CD14-positive monocyte (primary cell): ENCODE measurements around the gene RAB35. TPM values are rescaled to one million over a fixed set of nuclear protein-coding genes. Genes with fewer than 3 reads are reported as not detected.

Experiments
- DNase-seq, 3 donors: peaks; one replicate each; pipeline ENCODE4 v3.0.0-alpha.2; 2011 to 2022
- H2AFZ ChIP-seq: 2 replicates; pipeline ENCODE4 v1.6.0; 2012; ENCODE audit warnings: mild to moderate bottlenecking, low read depth, low read length, inconsistent platforms; ENCODE audit not compliant: insufficient read depth, poor library complexity, severe bottlenecking
- H3K27ac ChIP-seq, 2 donors: 1 replicate in 1 of 2; 2 replicates in 1 of 2; pipeline ENCODE4 v1.5.1; 2012 to 2013; ENCODE audit warnings: low read length in 2 of 2, control low read depth in 1 of 2, inconsistent platforms in 1 of 2, low read depth in 1 of 2, mild to moderate bottlenecking in 1 of 2
- H3K27me3 ChIP-seq, 2 donors: one replicate each; pipeline versions ENCODE4 v1.6.0 to v1.6.1; 2011 to 2013; ENCODE audit warnings: low read length in 2 of 2; ENCODE audit not compliant: control insufficient read depth in 2 of 2, insufficient read depth in 2 of 2
- H3K36me3 ChIP-seq, 2 donors: replicated peaks in 1 of 2; 1 replicate in 1 of 2; 2 replicates in 1 of 2; pipeline versions ENCODE4 v1.5.1 to v1.6.1; 2012 to 2013; ENCODE audit warnings: low read length in 2 of 2, control low read depth in 1 of 2, inconsistent platforms in 1 of 2, mild to moderate bottlenecking in 1 of 2; ENCODE audit not compliant: insufficient read depth in 2 of 2, control insufficient read depth in 1 of 2
- H3K4me1 ChIP-seq, 2 donors: 1 replicate in 1 of 2; 2 replicates in 1 of 2; pipeline versions ENCODE4 v1.5.1 to v1.6.1; 2012 to 2013; ENCODE audit warnings: low read length in 2 of 2, control low read depth in 1 of 2, inconsistent platforms in 1 of 2, mild to moderate bottlenecking in 1 of 2, moderate library complexity in 1 of 2; ENCODE audit not compliant: insufficient read depth in 2 of 2, control insufficient read depth in 1 of 2
- H3K4me2 ChIP-seq: replicated peaks from 2 replicates; pipeline ENCODE3; 2012; ENCODE audit warnings: low read length, moderate library complexity, mild to moderate bottlenecking; ENCODE audit not compliant: poor library complexity, severe bottlenecking; ENCODE audit errors: extremely low read depth
- H3K4me3 ChIP-seq, 3 experiments: fragments of 200-600 bp in 1 of 3; sonication (generic) in 1 of 3; replicated peaks in 1 of 3; 1 replicate in 2 of 3; 2 replicates in 1 of 3; pipeline ENCODE4 v1.5.1; 2011 to 2013; ENCODE audit warnings: low read length in 3 of 3, mild to moderate bottlenecking in 3 of 3, control low read depth in 2 of 3, low read depth in 2 of 3, inconsistent platforms in 1 of 3, moderate library complexity in 1 of 3
- H3K79me2 ChIP-seq: 2 replicates; pipeline ENCODE4 v1.6.0; 2012; ENCODE audit warnings: mild to moderate bottlenecking, control low read depth, inconsistent platforms, low read length, moderate library complexity; ENCODE audit not compliant: insufficient read depth
- H3K9ac ChIP-seq: 2 replicates; pipeline ENCODE4 v1.6.0; 2017; ENCODE audit warnings: low read length, mild to moderate bottlenecking; ENCODE audit not compliant: insufficient read depth, poor library complexity, severe bottlenecking
- H3K9me3 ChIP-seq, 2 donors: replicated peaks in 1 of 2; 1 replicate in 1 of 2; 2 replicates in 1 of 2; pipeline versions ENCODE4 v1.5.1 to v1.6.1; 2012 to 2013; ENCODE audit warnings: low read length in 2 of 2, control low read depth in 1 of 2; ENCODE audit not compliant: control insufficient read depth in 1 of 2, insufficient read depth in 1 of 2
- H4K20me1 ChIP-seq: 2 replicates; pipeline ENCODE4 v1.6.0; 2012; ENCODE audit warnings: mild to moderate bottlenecking, low read length, control low read depth, moderate library complexity; ENCODE audit not compliant: insufficient read depth
- H3K27ac Mint-ChIP-seq, 7 donors: one replicate each; pipeline ENCODE4 v1.8.0; 2020; ENCODE audit warnings: mild to moderate bottlenecking in 7 of 7, mixed read lengths in 7 of 7, moderate library complexity in 6 of 7, inconsistent platforms in 2 of 7
- H3K27me3 Mint-ChIP-seq, 3 donors: one replicate each; pipeline ENCODE4 v1.8.0; 2021 to 2022; ENCODE audit warnings: low read depth in 3 of 3, mild to moderate bottlenecking in 3 of 3, mixed read lengths in 3 of 3, moderate library complexity in 3 of 3, inconsistent platforms in 1 of 3
- H3K36me3 Mint-ChIP-seq, 2 donors: one replicate each; pipeline ENCODE4 v1.8.0; 2020; ENCODE audit warnings: mixed read lengths in 2 of 2, inconsistent platforms in 1 of 2, mild to moderate bottlenecking in 1 of 2
- H3K4me1 Mint-ChIP-seq: one replicate; pipeline ENCODE4 v1.8.0; 2020; ENCODE audit warnings: mild to moderate bottlenecking, mixed read lengths
- H3K4me3 Mint-ChIP-seq, 2 donors: one replicate each; pipeline ENCODE4 v1.8.0; 2020; ENCODE audit warnings: mild to moderate bottlenecking in 2 of 2, mixed read lengths in 2 of 2, moderate library complexity in 1 of 2
- H3K9me3 Mint-ChIP-seq, 7 donors: one replicate each; pipeline ENCODE4 v1.8.0; 2020 to 2022; ENCODE audit warnings: mixed read lengths in 7 of 7, mild to moderate bottlenecking in 6 of 7, moderate library complexity in 6 of 7, inconsistent platforms in 2 of 7
- CTCF ChIP-seq: fragments of 200-600 bp; IDR thresholded peaks from one replicate; pipeline ENCODE4 v1.8.0; 2022; ENCODE audit warnings: antibody characterized with exemption, mild to moderate bottlenecking
- WGBS: methylation state at CpG from one replicate; pipeline ENCODE4 v1.1.5; 2013; ENCODE audit warnings: missing lambda C conversion rate; ENCODE audit not compliant: insufficient coverage; 5-methylcytosine and 5-hydroxymethylcytosine counted together
- intact Hi-C, 2 donors: fragments of 100-400 bp; cut with micrococcal nuclease; formaldehyde crosslinking; loops; one replicate each; pipeline versions ENCODE4 v1.15.0 to v1.15.1; 2023
- polyA plus RNA-seq, 3 donors: library from polyadenylated mRNA; depleted of rRNA in 1 of 3; unstranded in 2 of 3; stranded (reverse) in 1 of 3; fragments of 300-500 nt in 2 of 3; fragments of >200 nt in 1 of 3; fragmentation: Illumina TruSeq in 2 of 3; gene quantifications; 1 replicate in 2 of 3; 2 replicates in 1 of 3; pipeline ENCODE4 v1.2.3, GENCODE V29; 2012 to 2021

RAB35 gene
- polyA plus RNA-seq, 3 donors, result 20.4 to 27.3 (median 21.6) TPM

GRCh38 chr12:120144215-120144614 is 27.7 kb upstream of the RAB35 start:
- Mint-ChIP-seq H3K4me1 (no peaks in the 10 kb centered on the region), H3K4me3 (no peak overlapping the region), H3K27me3 (no peaks in the 10 kb centered on the region), H3K9me3 (peaks cover 0 to 2% (median 0%) of the 10 kb centered on the region in 7 donors), H3K27ac (peak overlapping the region in 1 of 7 donors; percentile 27), H3K36me3 (peaks cover 90 to 98% of the 10 kb centered on the region in 2 donors)
- Histone ChIP-seq H4K20me1 (no peaks in the 10 kb centered on the region), H3K36me3 (peaks cover 89 to 99% of the 10 kb centered on the region in 2 donors), H3K9ac (no peak overlapping the region), H3K4me3 (no peak overlapping the region), H3K27me3 (no peaks in the 10 kb centered on the region), H3K27ac (no peak overlapping the region), H3K9me3 (no peaks in the 10 kb centered on the region), H3K79me2 (no peaks in the 10 kb centered on the region), H2AFZ (no peak overlapping the region), H3K4me1 (no peaks in the 10 kb centered on the region), H3K4me2 (no peak overlapping the region)
- DNase-seq, result no peak
- intact Hi-C loops, result no loop called here
- WGBS, result 96% methylated on average over 11 of the region's 11 CpGs
- TF ChIP-seq CTCF, result no peak

GRCh38 chr12:120142231-120142877 is 25.8 kb upstream of the RAB35 start:
- H3K4me2 ChIP-seq, result no peak overlapping the region
- H3K36me3 ChIP-seq, result peaks cover 88 to 99% of the 10 kb centered on the region in 2 donors
- H3K36me3 Mint-ChIP-seq, result peaks cover 86 to 98% of the 10 kb centered on the region in 2 donors
- no peaks in the 10 kb centered on the region for H3K79me2 ChIP-seq
- no peak overlapping the region for H3K9ac ChIP-seq
- no peak overlapping the region for H3K27ac ChIP-seq
- H3K4me3 ChIP-seq, result no peak overlapping the region
- no peaks in the 10 kb centered on the region for H3K9me3 ChIP-seq
- WGBS, result 97% methylated on average over 8 of the region's 14 CpGs
- no peaks in the 10 kb centered on the region for H4K20me1 ChIP-seq
- peaks cover 0 to 2% (median 0%) of the 10 kb centered on the region in 7 donors for H3K9me3 Mint-ChIP-seq
- no peak overlapping the region for H2AFZ ChIP-seq
- no peaks in the 10 kb centered on the region for H3K27me3 ChIP-seq
- intact Hi-C loops, result no loop called here
- TF ChIP-seq CTCF, result no peak
- H3K4me1 ChIP-seq, result no peaks in the 10 kb centered on the region
- no peak overlapping the region for H3K27ac Mint-ChIP-seq
- no peaks in the 10 kb centered on the region for H3K27me3 Mint-ChIP-seq
- H3K4me1 Mint-ChIP-seq, result no peaks in the 10 kb centered on the region
- no peak overlapping the region for H3K4me3 Mint-ChIP-seq
- DNase-seq, result no peak
